ENCODE measurements around the gene BRICD5. TPM values are rescaled to one million over a fixed set of nuclear protein-coding genes. Genes with fewer than 3 reads are reported as not detected.
A peak's percentile ranks its signal among the peaks of the same experiment; 100 is the strongest.

BRICD5 gene
- total and polyA plus RNA-seq, 2 of the 13 experiments (the other 11 are each of a cell fraction or from before 2014, with no cell fraction given), result 1.6 to 5.8 TPM

GRCh38 chr16:2194852-2195321 lies 15.8 kb downstream of the BRICD5 start (continued):
- TF ChIP-seq ATF7-NPFF (CRISPR knock-in tag; IDR thresholded peaks at IDR 0.05; ENCODE audit: low read depth) (no peak), SALL2 (CRISPR knock-in tag; IDR thresholded peaks at IDR 0.05) (no peak), RXRA (CRISPR knock-in tag; IDR thresholded peaks at IDR 0.05) (no peak), ZNF142 (CRISPR knock-in tag; IDR thresholded peaks at IDR 0.05) (no peak), ZNF503 (CRISPR knock-in tag; IDR thresholded peaks at IDR 0.05) (no peak), CBX2 (IDR thresholded peaks at IDR 0.05; ENCODE audit: low read depth, low read length) (no peak), CBX2 (CRISPR knock-in tag; IDR thresholded peaks at IDR 0.05; ENCODE audit: low read depth) (no peak), KLF16 (CRISPR knock-in tag; IDR thresholded peaks at IDR 0.05) (no peak), ZBTB26 (CRISPR knock-in tag; IDR thresholded peaks at IDR 0.05; ENCODE audit: borderline replicate concordance) (no peak; the same call in 1 of the 2 replicates), ZNF512 (CRISPR knock-in tag; IDR thresholded peaks at IDR 0.05) (no peak), ELF1 (CRISPR knock-in tag; IDR thresholded peaks at IDR 0.05) (0 out of 2 replicates have a peak, but pooled peaks have one; percentile 24), ZNF788 (CRISPR knock-in tag; IDR thresholded peaks at IDR 0.05; ENCODE audit: borderline replicate concordance) (0 out of 2 replicates have a peak, but pooled peaks have one; percentile 20), MIXL1 (CRISPR knock-in tag; IDR thresholded peaks at IDR 0.05) (no peak), TBX3 (IDR thresholded peaks at IDR 0.05; ENCODE audit: borderline replicate concordance) (no peak; the same call in 1 of the 2 replicates), HMGA1 (CRISPR knock-in tag; conservative IDR thresholded peaks at IDR 0.05) (no peak), ZSCAN25 (CRISPR knock-in tag; IDR thresholded peaks at IDR 0.05) (no peak), ZNF740 (CRISPR knock-in tag; IDR thresholded peaks at IDR 0.05) (no peak), ZNF362 (CRISPR knock-in tag; IDR thresholded peaks at IDR 0.05; ENCODE audit: borderline replicate concordance) (no peak; the same call in 1 of the 2 replicates)
